Activated CD4-positive, alpha-beta memory T cell treated with anti-CD3 and anti-CD28 coated beads for 36 hours (primary cell): Measurements from ENCODE around the gene C10orf88. TPM values are rescaled to one million over a fixed set of nuclear protein-coding genes. Genes with fewer than 3 reads are reported as not detected.

ENCODE experiments used
- CTCF ChIA-PET: fragments of 350-600 bp; sonication (Branson Sonifier 250); formaldehyde crosslinking; loops from one replicate; lab custom pipeline; 2021; ENCODE audit warnings: antibody characterized with exemption, inconsistent platforms; lab: Charles Lee
- POLR2A ChIA-PET: fragments of 350-600 bp; sonication (Branson Sonifier 250); formaldehyde crosslinking; loops from one replicate; lab custom pipeline; 2021; ENCODE audit warnings: antibody characterized with exemption; lab: Charles Lee
- DNase-seq: peaks from one replicate; pipeline ENCODE4 v3.0.0-alpha.2; 2020
- H3K27ac Mint-ChIP-seq: one replicate; pipeline ENCODE4 v1.8.0; 2021; ENCODE audit warnings: mixed read lengths
- H3K27me3 Mint-ChIP-seq: one replicate; pipeline ENCODE4 v1.8.0; 2021; ENCODE audit warnings: mixed read lengths
- H3K36me3 Mint-ChIP-seq: one replicate; pipeline ENCODE4 v1.8.0; 2021; ENCODE audit warnings: mixed read lengths
- H3K4me1 Mint-ChIP-seq: one replicate; pipeline ENCODE4 v1.8.0; 2021; ENCODE audit warnings: low read depth, mixed read lengths
- H3K4me3 Mint-ChIP-seq: one replicate; pipeline ENCODE4 v1.8.0; 2021; ENCODE audit warnings: mild to moderate bottlenecking, mixed read lengths
- H3K9me3 Mint-ChIP-seq: one replicate; pipeline ENCODE4 v1.8.0; 2021; ENCODE audit warnings: mixed read lengths
- intact Hi-C: fragments of 100-400 bp; cut with micrococcal nuclease; formaldehyde crosslinking; loops from one replicate; pipeline ENCODE4 v1.15.1; 2023
- total RNA-seq, 2 experiments: library from RNA; stranded (reverse); gene quantifications; one replicate each; pipeline ENCODE4 v1.2.3, GENCODE V29; 2021

The C10orf88 gene
- total RNA-seq, 2 experiments from 2014 or later: 8.3 to 9.2 TPM

DNA sequence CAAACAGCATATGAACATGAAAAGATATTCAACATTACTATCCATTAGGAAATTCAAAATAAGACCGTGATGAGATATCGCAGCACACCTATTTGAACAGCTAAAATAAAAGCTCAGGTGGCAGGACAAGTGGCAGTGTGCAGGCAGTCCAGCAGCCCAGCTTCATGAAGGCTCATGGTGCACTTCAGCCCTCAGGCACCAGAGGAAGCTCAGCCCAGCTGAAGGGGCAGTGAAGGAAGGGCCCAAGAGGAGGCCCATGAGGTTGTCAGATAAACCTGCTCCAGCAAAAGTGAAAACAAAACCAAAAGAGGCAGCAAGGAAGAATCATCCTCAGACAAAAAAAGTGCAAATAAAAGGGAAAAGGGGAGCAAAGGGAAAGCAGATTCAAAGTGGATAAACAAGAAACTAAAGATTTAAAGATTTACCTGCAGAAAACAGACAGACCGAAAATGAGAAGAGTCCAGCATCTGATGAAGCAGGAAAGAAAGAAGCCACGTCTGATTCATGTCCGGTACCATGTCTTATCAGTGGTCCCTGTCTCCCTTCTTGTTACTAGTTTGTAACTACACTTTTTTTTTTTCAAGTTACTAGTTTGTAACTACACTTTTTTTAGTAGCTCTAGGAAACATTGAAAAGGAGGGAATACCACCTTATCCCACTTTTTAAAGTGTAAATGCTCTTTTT is 59.6 kb downstream of the C10orf88 start:
- Mint-ChIP-seq H3K4me3 (no peak overlapping the region), H3K36me3 (peaks cover 9% of the 10 kb centered on the region), H3K27me3 (no peaks in the 10 kb centered on the region), H3K4me1 (no peaks in the 10 kb centered on the region), H3K27ac (no peak overlapping the region), H3K9me3 (no peaks in the 10 kb centered on the region)
- DNase-seq: no peak
- intact Hi-C loops: no loop called here
- ChIA-PET POLR2A (no interaction called here), CTCF (no interaction called here)

DNA sequence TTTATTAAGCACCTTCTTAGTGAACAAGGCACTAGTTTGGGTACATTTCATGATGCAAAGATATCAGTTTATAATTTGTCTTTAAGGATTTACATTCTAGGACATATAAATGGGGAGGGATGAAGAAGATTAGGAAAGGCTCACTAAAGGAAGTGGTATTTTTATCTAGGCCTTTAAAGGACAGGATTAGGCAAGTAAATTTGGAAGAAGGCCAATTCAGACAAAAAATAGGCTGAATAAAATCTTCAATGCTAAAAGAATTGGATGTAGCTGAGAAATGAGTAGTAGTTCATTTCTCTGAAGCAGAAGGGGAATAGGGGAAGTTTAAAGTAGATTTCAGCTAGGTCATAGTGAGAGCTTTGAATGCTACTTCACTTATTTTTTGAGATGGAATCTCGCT is 69.9 kb downstream of the C10orf88 start:
- CTCF ChIA-PET: no interaction called here
- intact Hi-C loops: no loop called here

GRCh38 chr10:122882766-122883165 is 71.3 kb downstream of the C10orf88 start:
- POLR2A ChIA-PET: no interaction called here
- intact Hi-C loops: no loop called here
- Mint-ChIP-seq H3K27ac (peak overlapping the region; percentile 52), H3K36me3 (peaks cover 24% of the 10 kb centered on the region), H3K4me3 (no peak overlapping the region), H3K4me1 (peaks cover 33% of the 10 kb centered on the region), H3K9me3 (no peaks in the 10 kb centered on the region), H3K27me3 (no peaks in the 10 kb centered on the region)
- DNase-seq: no peak
- CTCF ChIA-PET: no interaction called here

More for the DNA sequence above, 69.9 kb downstream of the C10orf88 start:
- no peak for DNase-seq
- Mint-ChIP-seq H3K4me1 (peaks cover 22% of the 10 kb centered on the region), H3K9me3 (no peaks in the 10 kb centered on the region), H3K27ac (no peak overlapping the region), H3K36me3 (peaks cover 28% of the 10 kb centered on the region), H3K27me3 (no peaks in the 10 kb centered on the region), H3K4me3 (no peak overlapping the region)
- POLR2A ChIA-PET: no interaction called here

Other genes with a start within 250 kb of the C10orf88 start
- gene CUZD1, start 108.4 kb downstream of the C10orf88 start, total RNA-seq: 1 to 10 TPM; 1.0 to 1.4 TPM
- 1 to 10 TPM; 7.2 to 8.1 TPM for gene FAM24B, start 74.6 kb downstream of the C10orf88 start, total RNA-seq
- not detected for gene FAM24A, start 43.6 kb downstream of the C10orf88 start, total RNA-seq
- gene PSTK, start 26.2 kb upstream of the C10orf88 start, total RNA-seq: 1 to 10 TPM; 3.2 to 3.4 TPM
- gene IKZF5, start 54.6 kb upstream of the C10orf88 start, total RNA-seq: 10 to 100 TPM; 14.5 to 14.8 TPM
- 10 to 100 TPM; 22.1 to 25.1 TPM for gene ACADSB, start 54.8 kb upstream of the C10orf88 start, total RNA-seq
- gene HMX3, start 181.7 kb upstream of the C10orf88 start, total RNA-seq: under 1 TPM; 0.19 to 0.24 TPM
- gene HMX2, start 193.9 kb upstream of the C10orf88 start, total RNA-seq: under 1 TPM; 0.31 to 0.43 TPM
- 100 to 1,000 TPM; 259 to 265 TPM for gene BUB3, start 200.2 kb upstream of the C10orf88 start, total RNA-seq